Heart right ventricle (tissue), 16 donors: ENCODE measurements around the gene CFAP54. TPM values are rescaled to one million over a fixed set of nuclear protein-coding genes. Genes with fewer than 3 reads are reported as not detected.

Source experiments
- ATAC-seq, 8 donors: fragments of 200-7000 bp; cut with Tn5 transposase; one replicate each; pipeline ENCODE4 v1.9.1; 2020; ENCODE audit warnings: mild to moderate bottlenecking in 8 of 8, moderate library complexity in 8 of 8, moderate number of reproducible peaks in 1 of 8
- DNase-seq, 2 donors: peaks; one replicate each; pipeline ENCODE4 v3.0.0-alpha.2; 2020
- H3K27ac ChIP-seq, 10 donors: fragments of 200-600 bp; sonication (generic) in 2 of 10; one replicate each; pipeline versions ENCODE4 v1.5.0 to v1.8.0; 2020 to 2022; ENCODE audit warnings: mild to moderate bottlenecking in 3 of 10
- H3K27me3 ChIP-seq, 7 donors: fragments of 200-600 bp; one replicate each; pipeline ENCODE4 v1.8.0; 2021 to 2022; ENCODE audit warnings: mild to moderate bottlenecking in 2 of 7
- H3K36me3 ChIP-seq, 9 donors: fragments of 200-600 bp; sonication (generic) in 1 of 9; one replicate each; pipeline versions ENCODE4 v1.5.0 to v1.8.0; 2020 to 2022; ENCODE audit warnings: mild to moderate bottlenecking in 2 of 9
- H3K4me1 ChIP-seq, 9 donors: fragments of 200-600 bp; sonication (generic) in 1 of 9; one replicate each; pipeline versions ENCODE4 v1.5.0 to v1.8.0; 2020 to 2022; ENCODE audit warnings: mild to moderate bottlenecking in 4 of 9
- H3K4me3 ChIP-seq, 10 donors: fragments of 200-600 bp; sonication (generic) in 2 of 10; one replicate each; pipeline versions ENCODE4 v1.5.0 to v1.8.0; 2020 to 2022; ENCODE audit warnings: mild to moderate bottlenecking in 7 of 10, moderate library complexity in 2 of 10
- H3K9me3 ChIP-seq, 11 donors: fragments of 200-600 bp in 10 of 11; sonication (generic) in 2 of 11; one replicate each; pipeline versions ENCODE4 v1.5.0 to v1.8.0; 2013 to 2022; ENCODE audit warnings: mild to moderate bottlenecking in 2 of 11, control low read depth in 1 of 11, moderate library complexity in 1 of 11
- WGBS, 2 donors: extraction: QIAGEN DNeasy Blood & Tissue Kit; methylation state at CpG; one replicate each; pipeline ENCODE4 v1.1.7; 2013; ENCODE audit warnings: inconsistent platforms in 1 of 2; 5-methylcytosine and 5-hydroxymethylcytosine counted together
- intact Hi-C, 10 donors: fragments of 100-400 bp; cut with DNase I; formaldehyde crosslinking; loops; one replicate each; pipeline versions ENCODE4 v1.11.1 to v1.14.2; 2022
- polyA plus RNA-seq, 2 donors: library from polyadenylated mRNA; stranded (reverse); fragments of 200-250 nt; gene quantifications; one replicate each; pipeline ENCODE4 v1.2.3, GENCODE V29; 2013
- total RNA-seq, 10 donors: library from RNA; stranded (reverse); fragmentation: NEBNext Ultra II Directional in 3 of 10; extraction: Animal tissue kit (Norgen Biotek cat#: 25700) in 3 of 10; gene quantifications; one replicate each; pipeline versions ENCODE4 v1.2.1 to v1.2.4, GENCODE V29; 2021 to 2023
- TF ChIP-seq, protein P1 (sequence below), 9 donors: fragments of 200-600 bp; sonication (generic) in 2 of 9; IDR thresholded peaks; one replicate each; pipeline versions ENCODE4 v1.5.0 to v1.8.0; 2021 to 2022; ENCODE audit warnings: antibody characterized with exemption in 9 of 9, mild to moderate bottlenecking in 5 of 9, moderate library complexity in 1 of 9
- donor health status: Arrhythmogenic right ventricular cardiomyopathy.
- donor health status: ischemic (EF 13 %, LVEDD 7.1; RV severe dilation, severe dysfunction).
- donor health status: healthy with polysubstance abuse.
- donor health status: DM: no; HTN: yes; CAD: no.
- donor health status: DM: no; HTN: no; CAD: no.
- donor health status: ischemic (EF 25% LVEDD 6.9; RV normal size, moderate dysfunction).
- donor health status: ischemic (EF 25% LVEDD 5.7; RV mildly dilated, moderate dysfunction).
- donor health status: healthy.
- donor health status: DM: yes; HTN: yes; CAD: no.
- donor health status: Ischemic cardiomyopathy.
- donor health status: ischemic (EF 35%, LVEDD 5.7; RV mildly dilated, moderate dysfunction).
- donor health status: nonischemic (EF 11% LVEDD 7.7; RV severe dilation, severe dysfunction).
- donor health status: DM: yes; HTN: yes; CAD: no.
- donor health status: PGD.
- donor health status: ischemic (EF 29% LVEDD 5.4; RV normal size, mild dysfunction).
- donor health status: nonischemic (EF 23%, LVEDD 6.1; RV moderate dilation, normal function).

Gene CFAP54
- total and polyA plus RNA-seq, 12 donors: 0.07 to 0.35 (median 0.21) TPM; not detected in 2

DNA sequence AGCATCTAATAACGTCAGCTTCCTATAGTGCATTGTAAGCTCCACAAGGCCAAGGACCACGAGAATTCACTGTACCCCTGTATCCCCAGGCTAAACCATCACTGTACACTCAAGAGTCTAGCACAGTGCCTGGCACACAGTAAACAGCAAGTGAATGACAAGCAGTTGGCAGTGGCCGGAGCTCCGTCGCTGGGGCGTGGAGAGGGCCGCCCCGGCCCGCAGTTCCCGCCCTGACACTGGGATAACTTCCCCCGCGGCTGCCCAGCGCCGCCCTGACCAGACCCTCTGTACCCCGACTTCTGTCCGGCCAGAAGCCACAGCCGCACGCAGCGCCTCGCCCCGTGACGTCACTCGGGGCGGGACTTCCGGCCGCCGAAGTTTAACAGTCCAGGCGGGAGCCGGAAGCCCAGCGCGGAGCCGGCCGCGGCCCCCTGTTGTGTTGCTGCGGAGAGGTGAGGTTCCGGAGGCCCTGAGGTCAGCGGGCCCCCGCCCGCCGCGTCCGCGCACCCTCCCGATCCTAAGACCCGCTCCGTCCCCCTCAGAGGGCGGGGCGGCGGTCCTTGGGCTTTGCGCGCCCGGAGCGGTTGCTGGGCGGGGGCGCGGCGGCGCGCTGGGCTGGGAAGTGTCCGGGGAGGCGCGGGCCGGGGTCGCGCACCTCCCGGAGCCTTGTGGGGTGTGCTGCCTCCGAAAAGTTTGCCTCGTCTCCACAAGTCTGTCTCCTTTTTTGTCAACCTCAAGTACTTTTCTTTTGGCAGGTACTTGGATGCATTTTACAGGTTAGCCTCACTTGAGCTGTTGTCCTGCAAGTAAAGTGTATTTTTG is 417.7 kb downstream of the CFAP54 start, which contains the start of gene NEDD1:
Gene NEDD1 (plus strand): TSS at position 409 of the 822 bp plus-strand sequence. CDS start 2,503 bp downstream, outside the sequence.
- Histone ChIP-seq H3K4me3 (peak within 1 kb of the TSS; percentile 70 to 99 (median 90)), H3K4me1 (peaks cover 0 to 43% (median 19%) of the 10 kb centered on the region in 9 donors), H3K36me3 (no peaks in the 10 kb centered on the region), H3K27ac (peak within 1 kb of the TSS; percentile 77 to 97 (median 86)), H3K9me3 (no peaks in the 10 kb centered on the region), H3K27me3 (peaks cover 0 to 2% (median 0%) of the 10 kb centered on the region in 7 donors)
- intact Hi-C loops: no loop called here
- WGBS, 2 donors: 0 to 1% methylated on average over 49 to 68 of the region's 68 CpGs
- TF ChIP-seq, protein P1, sequence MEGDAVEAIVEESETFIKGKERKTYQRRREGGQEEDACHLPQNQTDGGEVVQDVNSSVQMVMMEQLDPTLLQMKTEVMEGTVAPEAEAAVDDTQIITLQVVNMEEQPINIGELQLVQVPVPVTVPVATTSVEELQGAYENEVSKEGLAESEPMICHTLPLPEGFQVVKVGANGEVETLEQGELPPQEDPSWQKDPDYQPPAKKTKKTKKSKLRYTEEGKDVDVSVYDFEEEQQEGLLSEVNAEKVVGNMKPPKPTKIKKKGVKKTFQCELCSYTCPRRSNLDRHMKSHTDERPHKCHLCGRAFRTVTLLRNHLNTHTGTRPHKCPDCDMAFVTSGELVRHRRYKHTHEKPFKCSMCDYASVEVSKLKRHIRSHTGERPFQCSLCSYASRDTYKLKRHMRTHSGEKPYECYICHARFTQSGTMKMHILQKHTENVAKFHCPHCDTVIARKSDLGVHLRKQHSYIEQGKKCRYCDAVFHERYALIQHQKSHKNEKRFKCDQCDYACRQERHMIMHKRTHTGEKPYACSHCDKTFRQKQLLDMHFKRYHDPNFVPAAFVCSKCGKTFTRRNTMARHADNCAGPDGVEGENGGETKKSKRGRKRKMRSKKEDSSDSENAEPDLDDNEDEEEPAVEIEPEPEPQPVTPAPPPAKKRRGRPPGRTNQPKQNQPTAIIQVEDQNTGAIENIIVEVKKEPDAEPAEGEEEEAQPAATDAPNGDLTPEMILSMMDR (IDR thresholded peaks at IDR 0.05): no peak
- ATAC-seq (peak; percentile 95 to 99 (median 98)), DNase-seq (peak; percentile 86 to 91)

DNA sequence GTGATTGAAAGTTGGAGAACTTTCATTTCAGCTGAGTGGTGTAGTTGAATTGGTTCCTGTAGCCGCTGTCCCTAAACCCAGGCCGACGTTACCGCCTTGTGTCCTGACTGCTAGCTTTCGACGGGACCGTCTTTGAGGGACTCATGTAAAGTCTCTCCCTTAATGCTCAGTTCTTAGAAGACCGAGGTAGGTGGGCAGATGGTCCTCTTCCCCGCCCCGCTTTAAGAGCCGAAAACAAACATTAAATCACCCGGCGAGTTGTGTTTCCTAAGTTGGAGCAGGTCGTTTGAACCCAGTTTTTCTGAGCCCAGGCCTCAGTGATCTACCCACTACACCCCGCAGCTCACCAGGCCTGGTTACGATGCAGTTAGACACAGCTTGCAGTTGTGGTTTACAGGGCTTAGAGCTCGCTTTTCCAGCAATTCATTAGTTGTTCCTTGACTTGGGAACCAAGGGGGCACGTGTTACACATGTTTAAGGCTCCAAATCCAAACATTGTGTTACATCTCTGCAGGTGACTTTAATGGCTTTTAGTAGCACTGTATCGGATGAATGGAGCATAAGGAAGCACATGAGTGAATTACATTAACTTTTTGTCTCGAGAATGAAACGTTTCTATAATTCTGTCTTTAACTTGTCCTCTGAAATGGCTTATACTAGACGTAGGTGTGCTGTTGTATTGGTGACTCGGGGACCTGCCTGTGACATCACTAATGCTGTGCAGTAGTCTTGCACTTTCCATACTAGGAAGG is 418.5 kb downstream of the CFAP54 start:
- Histone ChIP-seq H3K4me1 (peaks cover 0 to 45% (median 19%) of the 10 kb centered on the region in 9 donors), H3K9me3 (no peaks in the 10 kb centered on the region), H3K36me3 (no peaks in the 10 kb centered on the region), H3K4me3 (peak overlapping the region; percentile 70 to 99 (median 90)), H3K27ac (peak overlapping the region; percentile 77 to 97 (median 86)), H3K27me3 (peaks cover 0 to 2% (median 0%) of the 10 kb centered on the region in 7 donors)
- 7 to 9% methylated on average over 23 of the region's 23 CpGs for WGBS, 2 donors
- ATAC-seq (peak; percentile 28 to 52 (median 42)), DNase-seq (peak in 1 of 2 donors; percentile 4)
- TF ChIP-seq, protein P1 (IDR thresholded peaks at IDR 0.05): no peak
- intact Hi-C loops: no loop called here

DNA sequence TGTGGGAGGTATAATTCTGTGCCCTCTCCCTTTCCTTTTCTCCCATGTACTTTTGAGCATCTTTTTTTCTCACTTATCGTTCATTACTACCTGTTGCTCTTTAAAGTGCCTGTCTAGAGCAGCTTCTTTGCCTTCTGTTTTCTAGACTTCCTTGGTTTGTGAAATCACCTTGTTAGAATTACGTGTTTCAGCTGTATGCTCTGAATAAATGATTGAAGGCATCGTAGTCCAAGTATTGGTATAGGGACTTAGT is 419.0 kb downstream of the CFAP54 start:
- H3K27me3 ChIP-seq: peaks cover 0 to 2% (median 0%) of the 10 kb centered on the region in 7 donors
- WGBS, 2 donors: 78 to 80% methylated on average over 3 of the region's 3 CpGs
- peak overlapping the region in 8 of 10 donors; percentile 70 to 99 (median 85) for H3K4me3 ChIP-seq
- H3K27ac ChIP-seq: peak overlapping the region in 1 of 10 donors; percentile 97
- TF ChIP-seq, protein P1 (IDR thresholded peaks at IDR 0.05): no peak
- no peaks in the 10 kb centered on the region for H3K36me3 ChIP-seq
- ATAC-seq: no peak
- H3K4me1 ChIP-seq: peaks cover 0 to 45% (median 19%) of the 10 kb centered on the region in 9 donors
- DNase-seq: no peak
- H3K9me3 ChIP-seq: no peaks in the 10 kb centered on the region
- intact Hi-C loops: no loop called here

DNA sequence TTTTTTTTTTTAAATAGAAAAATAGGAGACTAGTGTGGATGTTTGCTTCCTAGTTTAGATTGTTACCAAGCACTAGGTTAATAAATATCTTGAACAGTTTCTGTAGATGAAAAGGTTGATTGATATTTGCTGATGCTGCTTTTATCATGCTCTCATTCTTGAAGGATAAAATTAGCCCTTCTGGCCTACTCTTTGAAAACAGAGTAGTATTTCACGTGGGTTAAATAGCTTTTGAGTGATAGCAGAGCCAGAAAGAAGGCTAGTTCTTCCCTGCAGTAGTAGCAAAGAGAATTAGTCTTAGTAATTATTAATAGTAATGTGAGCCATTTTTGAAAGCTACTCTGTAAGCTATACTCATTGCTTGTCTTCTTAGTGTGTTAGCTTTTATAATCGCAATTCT is 422.9 kb downstream of the CFAP54 start:
- Histone ChIP-seq H3K27me3 (no peaks in the 10 kb centered on the region), H3K27ac (no peak overlapping the region), H3K9me3 (no peaks in the 10 kb centered on the region), H3K4me1 (peaks cover 0 to 40% (median 17%) of the 10 kb centered on the region in 9 donors), H3K4me3 (no peak overlapping the region), H3K36me3 (peaks cover 0 to 4% (median 0%) of the 10 kb centered on the region in 9 donors)
- intact Hi-C loops: no loop called here
- TF ChIP-seq, protein P1 (IDR thresholded peaks at IDR 0.05): no peak
- ATAC-seq (peak in 2 of 8 donors; percentile 35 to 43), DNase-seq (no peak)
- 52 to 61% methylated on average over 2 of the region's 2 CpGs for WGBS, 2 donors
